Stimulated activated CD4-positive, alpha-beta T cell treated with anti-CD3 and anti-CD28 coated beads, Interleukin-1b, Interleukin-23, amount 100 ng/mL, for 24 hours (primary cell): ENCODE results near the gene ACSS1.

Experiments
- DNase-seq, 4 experiments: peaks; one replicate each; pipeline ENCODE4 v3.0.0-alpha.2; 2020; ENCODE audit warnings: low read depth in 4 of 4, low spot score in 1 of 4

The ACSS1 gene

GRCh38 chr20:25058051-25058846 lies at the start of gene ACSS1:
Gene ACSS1 (minus strand): TSS chr20:25058139. CDS start chr20:25058102, 37 bp downstream.
- DNase-seq = peak; percentile 23 to 46 (median 42)

- no peak for DNase-seq
Measured at GRCh38 chr20:25103526-25103925, 45.6 kb upstream of the ACSS1 start.

- no peak for DNase-seq
Measured at GRCh38 chr20:25100914-25101313, 43.0 kb upstream of the ACSS1 start.

GRCh38 chr20:25099601-25100140 lies 41.7 kb upstream of the ACSS1 start:
- DNase-seq = no peak

GRCh38 chr20:25097498-25097897 lies 39.6 kb upstream of the ACSS1 start:
- DNase-seq = no peak

- DNase-seq = peak in 3 of 4 experiments; percentile 14 to 28 (median 22)
Measured at GRCh38 chr20:25090492-25091429, 32.8 kb upstream of the ACSS1 start.

GRCh38 chr20:25089662-25090061 lies 31.7 kb upstream of the ACSS1 start:
- no peak for DNase-seq

- DNase-seq = no peak
Measured at GRCh38 chr20:25089096-25089495, 31.2 kb upstream of the ACSS1 start.

GRCh38 chr20:25088267-25088666 lies 30.3 kb upstream of the ACSS1 start:
- no peak for DNase-seq

GRCh38 chr20:25087186-25087929 lies 29.4 kb upstream of the ACSS1 start:
- no peak for DNase-seq

- no peak for DNase-seq
Measured at GRCh38 chr20:25085756-25086495, 28.0 kb upstream of the ACSS1 start.

- DNase-seq = no peak
Measured at GRCh38 chr20:25084626-25085187, 26.8 kb upstream of the ACSS1 start.

GRCh38 chr20:25083773-25084625 lies 26.1 kb upstream of the ACSS1 start:
- no peak for DNase-seq

- DNase-seq = no peak
Measured at GRCh38 chr20:25083141-25083772, 25.3 kb upstream of the ACSS1 start.

- DNase-seq = no peak
Measured at GRCh38 chr20:25082498-25082873, 24.5 kb upstream of the ACSS1 start.

- DNase-seq = no peak
Measured at GRCh38 chr20:25081730-25082497, 24.0 kb upstream of the ACSS1 start, which contains the start of gene VSX1. Gene VSX1 (minus strand): TSS chr20:25082141. CDS start chr20:25082096, 45 bp downstream.

GRCh38 chr20:25081065-25081729 lies 23.3 kb upstream of the ACSS1 start:
- peak in 1 of 4 experiments; percentile 28 for DNase-seq
